Skeletal muscle satellite cell (primary cell): Measurements from ENCODE around the gene CYREN.

Experiments used
- small RNA-seq: library from RNA; depleted of rRNA; stranded (forward); fragments of <200 nt; gene quantifications from one replicate; pipeline ENCODE3, GENCODE V24; 2012

The CYREN gene

Small RNAs within 50 kb of the gene (small RNA-seq; reads per million reads assigned to genes)
- 0.35 reads per million for gene MIR6509
